ENCODE measurements around the gene ACTRT3.
"Not testable (repeated sequence)": the region's sequence is repeated elsewhere in the genome, so short reads cannot be mapped to it uniquely, and the experiment has no call there.

Gene ACTRT3

GRCh38 chr3:169772305-169772896 lies 3.0 kb upstream of the ACTRT3 start:
- DNase-seq: no peak

DNA sequence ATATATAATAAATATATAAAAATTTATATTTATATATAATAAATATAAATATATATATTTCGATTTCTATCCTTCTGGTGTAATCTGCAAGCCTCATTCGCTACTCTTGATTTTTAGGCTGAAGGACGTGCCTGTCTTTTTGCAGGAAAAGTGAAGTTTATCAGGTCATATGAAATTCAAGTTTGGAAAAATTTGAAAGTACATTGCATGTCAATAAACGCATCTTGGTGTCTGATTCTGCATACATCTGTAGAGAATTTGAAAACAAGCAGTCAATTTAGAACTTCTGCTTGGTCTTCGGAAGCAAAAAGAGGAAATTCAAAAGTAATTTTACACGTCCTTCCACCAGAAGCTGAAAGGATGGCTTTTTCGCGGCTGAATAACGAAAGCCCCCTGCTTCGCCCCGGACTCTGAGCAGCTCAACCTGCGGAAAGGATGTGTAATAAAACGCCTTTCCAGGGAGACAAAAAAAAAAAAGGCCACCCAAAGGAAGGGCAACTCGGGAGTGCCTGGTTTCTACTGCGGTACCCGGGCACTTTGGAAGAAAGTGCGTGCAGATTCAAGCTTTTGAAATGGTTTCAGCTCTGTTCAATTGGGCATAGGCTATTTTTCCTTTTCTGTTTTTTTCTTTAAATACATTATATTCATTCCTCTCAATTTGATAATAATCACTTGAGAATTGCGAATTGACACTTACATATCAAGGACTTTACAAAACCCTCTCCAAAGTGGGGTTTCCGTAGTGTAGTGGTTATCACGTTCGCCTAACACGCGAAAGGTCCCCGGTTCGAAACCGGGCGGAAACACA lies 2.3 kb upstream of the ACTRT3 start:
- DNase-seq: peak; percentile 54

DNA sequence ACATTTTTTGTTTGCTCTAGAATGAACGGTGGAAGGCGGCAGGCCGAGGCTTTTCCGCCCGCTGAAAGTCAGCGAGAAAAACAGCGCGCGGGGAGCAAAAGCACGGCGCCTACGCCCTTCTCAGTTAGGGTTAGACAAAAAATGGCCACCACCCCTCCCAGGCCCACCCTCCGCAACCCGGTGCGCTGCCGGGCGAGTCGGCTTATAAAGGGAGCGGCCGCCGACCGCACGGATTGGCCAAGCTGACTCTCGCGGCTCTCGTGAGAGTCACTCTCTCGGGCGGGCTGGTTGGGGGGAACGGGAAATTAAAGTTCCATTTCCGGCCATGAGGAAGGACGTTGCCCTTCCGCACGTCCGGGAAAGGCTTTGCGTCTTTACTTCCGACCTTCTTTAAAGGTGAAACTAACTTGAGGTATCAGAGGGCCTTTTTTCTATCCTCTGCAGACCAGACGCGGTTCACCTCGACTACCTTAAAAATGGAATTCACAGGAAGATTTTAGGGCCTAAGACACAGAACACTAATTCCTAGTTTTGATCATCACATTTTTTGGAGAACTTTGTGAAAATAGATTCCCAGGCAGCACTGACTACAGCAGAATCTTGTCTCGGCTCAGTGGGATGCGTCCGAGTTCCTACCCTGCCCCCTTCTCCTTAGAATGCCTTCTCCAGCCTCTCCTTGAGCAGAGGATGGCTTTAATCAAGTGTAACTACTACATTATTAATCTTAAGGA lies 4.3 kb downstream of the ACTRT3 start, which contains the start of gene TERC:
TERC (minus strand) TSS at position 179 of the 731 bp plus-strand sequence.
- DNase-seq: peak; percentile 92

DNA sequence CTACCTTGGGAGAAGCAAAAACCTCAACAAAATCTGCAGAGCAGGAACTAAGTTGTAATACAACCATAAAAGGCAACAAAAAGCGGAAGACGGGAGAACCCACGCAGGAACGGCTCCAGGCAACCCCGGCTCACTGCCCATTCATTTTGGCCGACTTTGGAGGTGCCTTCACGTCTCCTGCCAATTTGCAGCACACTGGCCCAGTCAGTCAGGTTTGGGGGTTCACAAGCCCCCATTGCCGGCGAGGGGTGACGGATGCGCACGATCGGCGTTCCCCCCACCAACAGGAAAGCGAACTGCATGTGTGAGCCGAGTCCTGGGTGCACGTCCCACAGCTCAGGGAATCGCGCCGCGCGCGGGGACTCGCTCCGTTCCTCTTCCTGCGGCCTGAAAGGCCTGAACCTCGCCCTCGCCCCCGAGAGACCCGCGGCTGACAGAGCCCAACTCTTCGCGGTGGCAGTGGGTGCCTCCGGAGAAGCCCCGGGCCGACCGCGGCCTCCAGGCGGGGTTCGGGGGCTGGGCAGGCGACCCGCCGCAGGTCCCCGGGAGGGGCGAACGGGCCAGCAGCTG lies 5.0 kb downstream of the ACTRT3 start:
- DNase-seq: peak; percentile 61

DNA sequence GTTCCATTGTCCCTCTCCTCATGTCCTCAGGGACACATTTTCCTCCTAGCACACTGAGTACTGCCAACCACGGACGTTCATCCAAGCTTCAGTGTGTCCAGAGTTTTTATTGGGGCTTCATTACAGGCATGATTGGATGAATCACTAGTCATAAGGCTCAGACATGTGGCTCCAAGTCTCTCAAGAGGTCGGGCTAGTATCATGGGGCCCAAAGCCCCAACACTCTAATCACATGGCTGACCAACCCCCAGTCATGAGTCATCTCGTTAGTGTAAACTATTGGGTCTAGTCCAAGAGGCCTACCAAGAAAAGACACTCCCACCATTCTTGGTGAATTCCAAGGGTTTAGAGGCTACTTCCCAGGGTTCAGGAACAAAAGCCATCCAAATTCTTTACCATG lies 8.9 kb downstream of the ACTRT3 start:
- DNase-seq: no peak

- DNase-seq: no peak
Measured at GRCh38 chr3:169759256-169759655, 10.1 kb downstream of the ACTRT3 start.

DNA sequence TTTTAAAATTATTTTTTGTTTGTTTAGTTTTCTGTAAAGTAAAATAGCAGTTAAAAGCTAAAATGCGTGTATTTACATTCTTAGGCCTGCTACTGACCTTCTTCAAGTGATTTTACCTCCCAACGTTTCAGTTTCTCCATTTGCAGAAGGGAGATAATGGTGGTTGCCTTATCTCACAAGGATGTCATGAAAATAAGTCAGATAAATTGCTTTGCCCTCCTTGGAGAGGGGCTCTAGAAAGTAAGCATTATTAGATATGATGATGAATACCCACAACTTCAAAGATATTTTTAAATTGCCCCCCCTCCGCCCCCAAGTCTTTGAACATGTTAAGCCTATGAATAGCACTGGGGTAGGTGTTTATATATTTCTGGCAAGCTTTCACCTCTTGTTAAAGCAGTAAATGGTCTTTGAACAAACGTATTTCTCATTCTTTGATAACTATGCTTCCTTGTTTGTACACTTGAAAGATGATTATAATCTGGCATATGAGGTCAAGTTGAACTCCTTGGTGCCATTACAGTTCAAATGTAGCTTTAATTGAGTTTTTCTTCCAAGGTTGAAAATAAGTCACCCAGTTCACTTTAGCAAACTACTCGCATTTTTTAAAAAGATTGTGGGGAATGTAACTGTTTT lies 10.9 kb downstream of the ACTRT3 start:
- DNase-seq: no peak

DNA sequence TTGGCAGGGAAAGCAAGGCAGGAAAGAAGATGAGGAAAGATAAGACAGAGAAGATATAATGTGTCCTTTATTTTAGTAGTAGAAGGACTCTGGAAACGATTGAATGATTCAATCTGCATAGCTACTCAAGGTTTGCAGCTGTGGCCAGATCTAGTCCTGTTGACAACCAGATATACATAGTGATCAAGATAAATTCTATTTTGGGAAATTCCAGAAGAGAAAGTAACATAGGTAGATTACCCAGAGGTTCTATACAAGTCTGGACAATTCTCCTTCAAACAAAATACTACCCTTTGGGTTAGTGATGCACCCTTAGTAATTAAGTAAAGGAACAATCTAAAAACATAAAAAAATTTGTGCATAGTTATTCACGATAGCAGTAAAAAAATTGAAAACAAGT lies 13.9 kb downstream of the ACTRT3 start:
- no peak for DNase-seq

GRCh38 chr3:169754711-169755110 lies 14.7 kb downstream of the ACTRT3 start:
- no peak for DNase-seq

GRCh38 chr3:169751875-169752274 lies 17.5 kb downstream of the ACTRT3 start:
- no peak for DNase-seq

- DNase-seq: no peak
Measured at GRCh38 chr3:169750665-169751064, 18.7 kb downstream of the ACTRT3 start.

GRCh38 chr3:169748670-169749069 lies 20.7 kb downstream of the ACTRT3 start:
- DNase-seq: no peak

- DNase-seq: no peak
Measured at GRCh38 chr3:169746924-169747323, 22.4 kb downstream of the ACTRT3 start.

- DNase-seq: no peak
Measured at GRCh38 chr3:169744366-169745054, 24.9 kb downstream of the ACTRT3 start.

DNA sequence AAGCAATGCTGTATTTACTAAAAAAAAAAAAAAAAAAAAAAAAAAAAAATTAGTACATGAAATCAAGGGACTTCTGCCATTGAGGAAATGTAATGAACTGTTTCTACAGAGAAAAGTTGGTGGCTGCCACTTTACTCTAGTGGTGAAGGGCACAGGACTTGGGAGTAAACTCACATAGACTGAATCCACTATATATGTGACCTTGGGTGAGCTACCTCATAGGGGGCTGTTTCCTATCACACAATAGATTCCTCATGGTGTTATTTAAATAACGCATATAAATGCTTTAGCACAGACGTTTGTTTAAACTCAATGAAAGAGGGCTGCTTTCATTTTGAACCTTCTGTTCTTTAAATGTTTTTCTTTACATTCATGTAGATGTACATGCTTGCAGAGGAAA lies 30.3 kb downstream of the ACTRT3 start:
- DNase-seq: no peak

GRCh38 chr3:169731857-169732256 lies 37.5 kb downstream of the ACTRT3 start:
- not testable (repeated sequence) for DNase-seq

DNA sequence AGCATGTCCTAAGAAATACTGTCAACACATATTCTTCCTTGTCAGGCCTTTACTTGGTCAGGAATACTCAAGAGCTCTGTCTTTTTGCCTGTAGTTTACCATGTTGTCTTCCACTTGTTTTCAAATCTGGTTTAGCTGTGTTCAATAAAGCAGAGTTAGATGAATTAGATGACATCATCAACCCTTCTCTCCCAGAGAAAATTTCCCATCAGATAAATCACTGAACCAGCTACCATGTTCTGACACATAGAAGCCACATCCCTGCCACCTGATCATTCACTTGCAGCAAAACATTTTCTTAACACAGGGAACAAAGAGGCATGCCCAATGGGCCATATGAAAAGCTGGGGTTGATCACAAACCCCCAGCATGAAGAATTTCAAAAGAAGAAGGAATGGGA lies 46.6 kb downstream of the ACTRT3 start:
- DNase-seq: no peak

GRCh38 chr3:169718415-169718814 lies 50.9 kb downstream of the ACTRT3 start:
- DNase-seq: not testable (repeated sequence)

Data from activated naive CD4-positive, alpha-beta T cell treated with anti-CD3 and anti-CD28 coated beads, Interleukin-2, amount 50 U/mL, for 16 hours (primary cell).